H1 (cell line): ENCODE measurements around the gene CHMP1B. TPM values are rescaled to one million over a fixed set of nuclear protein-coding genes. Genes with fewer than 3 reads are reported as not detected.

Source experiments
- ASH2L ChIP-seq: fragments of 200-600, 300-600 bp; sonication (generic); IDR thresholded peaks from one replicate; pipeline ENCODE4 v1.7.1; 2017; ENCODE audit warnings: low read length
- CREB1 ChIP-seq: IDR thresholded peaks from 2 replicates; pipeline ENCODE4 v1.6.1; 2012; ENCODE audit warnings: inconsistent platforms
- EP300 ChIP-seq, 2 experiments: IDR thresholded peaks; 1 replicate in 1 of 2; 2 replicates in 1 of 2; pipeline ENCODE4 v1.6.1; 2011 to 2012; ENCODE audit warnings: low read depth in 2 of 2, low read length in 2 of 2, mild to moderate bottlenecking in 2 of 2, borderline replicate concordance in 1 of 2, inconsistent platforms in 1 of 2, moderate library complexity in 1 of 2
- polyA plus RNA-seq, 7 experiments: library from polyadenylated mRNA; depleted of rRNA in 3 of 7; stranded (reverse) in 5 of 7; unstranded in 2 of 7; fragments of >200 nt in 5 of 7; fragments of 200-250 nt in 2 of 7; gene quantifications; 1 replicate in 5 of 7; 2 replicates in 1 of 7; 4 replicates in 1 of 7; pipeline versions ENCODE4 v1.2.1 to v1.2.3, GENCODE V29; 2011 to 2013; ENCODE audit warnings: missing spikeins in 2 of 7, mixed read lengths in 2 of 7
- total RNA-seq: library from RNA; stranded (reverse); fragmentation: NEBNext Ultra II Directional; extraction: Animal tissue kit (Norgen Biotek cat#: 25700); gene quantifications from 2 replicates; pipeline ENCODE4 v1.2.1, GENCODE V29; 2021

The CHMP1B gene
- total and polyA plus RNA-seq, 2 of the 8 experiments (the other 6 are each of a cell fraction or from before 2014, with no cell fraction given): 30.5 to 43.2 TPM

DNA sequence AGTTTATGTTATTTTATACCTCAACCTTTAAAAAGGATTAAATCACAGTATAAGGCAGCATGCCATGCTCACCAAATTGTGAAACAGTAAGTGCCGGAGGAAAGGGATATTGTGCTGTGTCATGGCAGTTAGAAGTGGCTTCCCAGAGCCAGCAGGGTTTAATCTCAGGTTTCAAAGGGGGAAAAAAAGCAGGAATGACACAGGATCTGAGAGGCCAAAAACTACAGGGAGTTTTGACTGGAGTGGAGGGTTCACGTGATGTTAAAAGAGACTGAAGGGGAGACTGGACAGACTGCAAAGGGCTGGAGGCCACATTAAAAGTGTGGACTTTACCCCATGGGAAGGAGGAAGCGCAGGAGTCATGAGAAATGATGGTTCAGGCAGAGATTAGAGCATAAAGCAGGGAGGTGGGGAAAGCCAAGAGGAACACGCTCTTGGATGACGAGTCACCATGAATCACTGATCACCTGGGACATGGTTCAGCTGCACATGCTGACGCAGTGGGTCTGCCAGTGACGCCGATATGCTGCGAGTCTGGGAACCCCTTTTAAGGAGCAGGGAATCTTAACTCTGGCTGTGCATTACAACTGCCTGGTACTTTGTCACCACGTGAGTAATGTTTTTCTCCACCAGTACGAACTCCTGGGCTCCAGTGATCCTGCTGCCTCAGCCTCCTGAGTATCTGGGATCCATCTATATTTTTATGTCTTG is 6.1 kb downstream of the CHMP1B start (continued):
- peak; percentile 51 for TF ChIP-seq ASH2L
- TF ChIP-seq EP300 (IDR thresholded peaks at IDR 0.05; ENCODE audit: borderline replicate concordance in 1 of 2, low read depth in 2 of 2, low read length in 2 of 2): peak in 1 of 2 experiments; percentile 43; a peak in 1 of 3 replicates
- peak; percentile 46; the same call in 1 of the 2 replicates for TF ChIP-seq CREB1
